ENCODE measurements around the gene HOPX.
"Not testable (repeated sequence)": the region's sequence is repeated elsewhere in the genome, so short reads cannot be mapped to it uniquely, and the experiment has no call there.

The HOPX gene

DNA sequence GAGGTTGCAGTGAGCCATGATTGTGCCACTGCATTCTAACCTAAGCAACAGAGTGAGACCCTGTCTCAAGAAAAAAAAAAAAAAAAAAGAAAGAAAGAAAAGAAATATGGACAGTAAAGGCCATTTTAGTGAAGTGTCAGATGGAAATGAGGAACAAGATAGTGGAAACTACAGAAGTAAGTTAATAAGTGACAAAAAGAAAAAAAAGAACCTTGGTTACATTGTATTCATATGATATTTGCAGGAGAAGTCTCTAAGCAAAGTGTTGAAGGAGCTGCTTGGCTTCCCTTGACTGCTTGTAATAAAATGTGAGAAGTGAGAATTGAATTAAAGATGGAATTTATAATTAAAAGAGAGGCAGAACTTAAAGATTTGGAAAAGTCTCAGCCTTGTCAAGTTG, 73.2 kb downstream of the HOPX start:
- no peak overlapping the region for H3K27ac ChIP-seq
- no peak for TF ChIP-seq ZFX (IDR thresholded peaks at IDR 0.05; ENCODE audit: borderline replicate concordance)
- TF ChIP-seq, protein P1, sequence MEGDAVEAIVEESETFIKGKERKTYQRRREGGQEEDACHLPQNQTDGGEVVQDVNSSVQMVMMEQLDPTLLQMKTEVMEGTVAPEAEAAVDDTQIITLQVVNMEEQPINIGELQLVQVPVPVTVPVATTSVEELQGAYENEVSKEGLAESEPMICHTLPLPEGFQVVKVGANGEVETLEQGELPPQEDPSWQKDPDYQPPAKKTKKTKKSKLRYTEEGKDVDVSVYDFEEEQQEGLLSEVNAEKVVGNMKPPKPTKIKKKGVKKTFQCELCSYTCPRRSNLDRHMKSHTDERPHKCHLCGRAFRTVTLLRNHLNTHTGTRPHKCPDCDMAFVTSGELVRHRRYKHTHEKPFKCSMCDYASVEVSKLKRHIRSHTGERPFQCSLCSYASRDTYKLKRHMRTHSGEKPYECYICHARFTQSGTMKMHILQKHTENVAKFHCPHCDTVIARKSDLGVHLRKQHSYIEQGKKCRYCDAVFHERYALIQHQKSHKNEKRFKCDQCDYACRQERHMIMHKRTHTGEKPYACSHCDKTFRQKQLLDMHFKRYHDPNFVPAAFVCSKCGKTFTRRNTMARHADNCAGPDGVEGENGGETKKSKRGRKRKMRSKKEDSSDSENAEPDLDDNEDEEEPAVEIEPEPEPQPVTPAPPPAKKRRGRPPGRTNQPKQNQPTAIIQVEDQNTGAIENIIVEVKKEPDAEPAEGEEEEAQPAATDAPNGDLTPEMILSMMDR (IDR thresholded peaks at IDR 0.05): no peak

DNA sequence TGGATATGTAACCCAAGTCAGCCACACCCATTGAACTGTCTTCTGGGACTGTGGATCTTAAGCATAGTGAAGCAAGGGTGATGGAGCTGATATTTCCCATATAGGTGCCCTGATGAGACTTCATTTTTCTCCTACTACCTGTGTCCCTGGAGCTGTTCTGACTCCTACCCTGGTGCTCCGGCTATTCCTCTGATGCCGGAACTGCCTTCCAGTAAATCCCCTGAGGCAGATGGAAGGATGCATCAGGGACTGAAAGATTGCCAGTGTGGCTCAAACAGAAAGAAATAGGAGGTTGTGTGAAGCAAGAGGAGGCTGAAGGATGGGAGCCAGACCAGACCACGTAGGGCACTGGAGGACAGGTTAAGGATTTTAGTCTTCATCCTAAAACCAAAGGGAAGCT, 74.7 kb downstream of the HOPX start:
- no peak overlapping the region for H3K27ac ChIP-seq
- TF ChIP-seq, protein P1 (IDR thresholded peaks at IDR 0.05): no peak
- no peak for TF ChIP-seq ZFX (IDR thresholded peaks at IDR 0.05; ENCODE audit: borderline replicate concordance)

DNA sequence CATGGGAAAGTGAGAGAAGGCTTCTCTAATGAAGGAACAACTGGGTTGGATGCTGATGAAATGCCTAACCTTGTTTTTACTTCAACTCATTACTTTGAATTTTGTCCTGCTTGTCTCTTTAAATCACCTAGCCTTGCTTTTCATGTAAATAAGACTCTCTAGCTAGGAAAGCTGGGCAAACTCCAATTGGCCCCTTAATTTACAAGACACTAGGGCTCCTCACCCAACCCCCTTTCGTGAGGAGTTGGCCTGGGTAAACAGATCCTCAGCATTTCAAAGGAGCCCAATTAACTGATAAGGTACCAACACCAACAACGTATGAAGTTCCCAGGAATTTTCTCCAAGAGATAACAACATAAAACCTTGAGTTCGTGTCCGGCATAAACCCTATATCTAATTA, 75.6 kb downstream of the HOPX start:
- H3K27ac ChIP-seq: not testable (repeated sequence)

DNA sequence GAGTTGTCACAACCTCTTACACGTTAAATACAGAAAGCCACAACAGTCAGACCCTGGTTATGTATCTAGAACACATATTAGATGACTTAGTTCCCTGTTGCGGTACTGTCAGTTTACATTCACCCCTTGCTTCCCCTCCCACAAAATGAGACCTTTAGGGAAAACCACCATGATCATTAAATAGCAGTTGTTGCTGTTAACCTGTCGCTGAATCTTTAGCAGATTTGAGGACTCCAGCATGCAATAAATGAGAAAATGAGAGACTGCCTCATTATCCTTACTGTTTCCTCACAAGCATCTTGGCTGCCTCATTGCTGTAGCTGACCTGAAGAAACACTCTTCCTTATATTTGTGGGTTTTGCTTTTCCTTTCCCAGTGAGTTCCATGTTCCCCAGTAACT, 77.8 kb downstream of the HOPX start:
- no peak for TF ChIP-seq ZFX (IDR thresholded peaks at IDR 0.05; ENCODE audit: borderline replicate concordance)
- TF ChIP-seq, protein P1 (IDR thresholded peaks at IDR 0.05): no peak
- H3K27ac ChIP-seq: no peak overlapping the region
